OCI-LY3 (cell line): Measurements from ENCODE around the gene BMPR2.

Experiments
- H2AFZ ChIP-seq: fragments of 200-600, 300-600 bp; shearing (Covaris generic); 2 replicates; pipeline ENCODE4 v1.6.0; 2014; ENCODE audit warnings: antibody characterized with exemption, low read depth, low read length
- H3K27ac ChIP-seq: fragments of 200-600, 300-600 bp; sonication (generic); 2 replicates; pipeline ENCODE4 v1.5.1; 2014; ENCODE audit warnings: mild to moderate bottlenecking, low read length, moderate library complexity, mixed read lengths
- H3K27me3 ChIP-seq: fragments of 200-600, 300-600 bp; sonication (generic); 2 replicates; pipeline ENCODE4 v1.6.1; 2014; ENCODE audit warnings: low read depth, low read length, mixed read lengths
- H3K36me3 ChIP-seq: fragments of 200-600, 300-600 bp; sonication (generic); replicated peaks from 2 replicates; pipeline ENCODE3; 2014; ENCODE audit warnings: low read depth, low read length, mixed read lengths
- H3K4me1 ChIP-seq: fragments of 300-600, 200-600 bp; sonication (generic); 2 replicates; pipeline ENCODE4 v1.6.1; 2014; ENCODE audit warnings: low read length, mixed read lengths
- H3K4me2 ChIP-seq: fragments of 200-600, 300-600 bp; sonication (generic); 2 replicates; pipeline ENCODE4 v1.6.1; 2014; ENCODE audit warnings: low read length, mixed read lengths
- H3K4me3 ChIP-seq: fragments of 300-600, 200-600 bp; sonication (generic); 2 replicates; pipeline ENCODE4 v1.5.1; 2014; ENCODE audit warnings: antibody characterized with exemption, mild to moderate bottlenecking, low read length, moderate library complexity
- H3K79me2 ChIP-seq: fragments of 300-600, 200-600 bp; shearing (Covaris generic); 2 replicates; pipeline ENCODE4 v1.6.1; 2014; ENCODE audit warnings: mild to moderate bottlenecking, low read length, mixed read lengths
- H3K9ac ChIP-seq: fragments of 300-600, 200-600 bp; shearing (Covaris generic); 2 replicates; pipeline ENCODE4 v1.6.0; 2014; ENCODE audit warnings: mild to moderate bottlenecking, low read length, moderate library complexity
- H3K9me3 ChIP-seq: fragments of 200-600, 300-600 bp; shearing (Covaris generic); 2 replicates; pipeline ENCODE4 v1.6.1; 2014; ENCODE audit warnings: low read length, mixed read lengths; ENCODE audit not compliant: insufficient read depth
- H4K20me1 ChIP-seq: fragments of 200-600, 300-600 bp; sonication (generic); 2 replicates; pipeline ENCODE4 v1.6.1; 2016; ENCODE audit warnings: low read length, mixed read lengths; ENCODE audit not compliant: insufficient read depth
- CTCF ChIP-seq: fragments of 200-600, 300-600 bp; sonication (generic); IDR thresholded peaks from 2 replicates; pipeline ENCODE4 v1.5.1; 2014; ENCODE audit warnings: antibody characterized with exemption, low read length, low read depth
- EZH2phosphoT487 ChIP-seq: fragments of 200-600 bp; shearing (Covaris generic); IDR thresholded peaks from 2 replicates; pipeline ENCODE4 v1.6.1; 2018; ENCODE audit warnings: antibody characterized with exemption, mixed run types, low read depth

The BMPR2 gene

GRCh38 chr2:202449344-202449743 is 73.2 kb downstream of the BMPR2 start:
- H3K79me2 ChIP-seq: no peaks in the 10 kb centered on the region
- no peaks in the 10 kb centered on the region for H3K36me3 ChIP-seq
- no peak overlapping the region for H3K4me2 ChIP-seq
- no peaks in the 10 kb centered on the region for H4K20me1 ChIP-seq
- no peak for TF ChIP-seq EZH2phosphoT487
- TF ChIP-seq CTCF: no peak
- H3K9me3 ChIP-seq: no peaks in the 10 kb centered on the region
- no peak overlapping the region for H3K4me3 ChIP-seq
- H2AFZ ChIP-seq: no peak overlapping the region
- H3K27ac ChIP-seq: no peak overlapping the region
- H3K27me3 ChIP-seq: no peaks in the 10 kb centered on the region
- H3K9ac ChIP-seq: no peak overlapping the region
- H3K4me1 ChIP-seq: peaks cover 5% of the 10 kb centered on the region

GRCh38 chr2:202450785-202451184 is 74.7 kb downstream of the BMPR2 start:
- Histone ChIP-seq H3K9ac (no peak overlapping the region), H3K4me1 (peaks cover 5% of the 10 kb centered on the region), H3K79me2 (no peaks in the 10 kb centered on the region)

GRCh38 chr2:202452744-202453143 is 76.6 kb downstream of the BMPR2 start:
- Histone ChIP-seq H3K4me1 (peaks cover 5% of the 10 kb centered on the region), H3K9me3 (no peaks in the 10 kb centered on the region), H2AFZ (no peak overlapping the region)

More at GRCh38 chr2:202450785-202451184, 74.7 kb downstream of the BMPR2 start:
- H3K4me2 ChIP-seq: no peak overlapping the region
- H4K20me1 ChIP-seq: no peaks in the 10 kb centered on the region
- no peaks in the 10 kb centered on the region for H3K9me3 ChIP-seq
- TF ChIP-seq CTCF (no peak), EZH2phosphoT487 (no peak)
- no peak overlapping the region for H3K4me3 ChIP-seq
- no peaks in the 10 kb centered on the region for H3K36me3 ChIP-seq
- H3K27me3 ChIP-seq: no peaks in the 10 kb centered on the region
- no peak overlapping the region for H2AFZ ChIP-seq
- no peak overlapping the region for H3K27ac ChIP-seq

GRCh38 chr2:202454536-202454935 is 78.4 kb downstream of the BMPR2 start:
- H3K27me3 ChIP-seq: no peaks in the 10 kb centered on the region
- H3K4me3 ChIP-seq: no peak overlapping the region
- TF ChIP-seq EZH2phosphoT487 (no peak), CTCF (no peak)
- H3K36me3 ChIP-seq: no peaks in the 10 kb centered on the region
- no peak overlapping the region for H3K4me2 ChIP-seq
- H3K79me2 ChIP-seq: no peaks in the 10 kb centered on the region
- no peak overlapping the region for H3K27ac ChIP-seq
- H4K20me1 ChIP-seq: peaks cover 3% of the 10 kb centered on the region; the same call in 1 of the 2 replicates
- H3K4me1 ChIP-seq: peaks cover 5% of the 10 kb centered on the region
- no peak overlapping the region for H3K9ac ChIP-seq
- no peaks in the 10 kb centered on the region for H3K9me3 ChIP-seq
- no peak overlapping the region for H2AFZ ChIP-seq

More at GRCh38 chr2:202452744-202453143, 76.6 kb downstream of the BMPR2 start:
- H3K27ac ChIP-seq: no peak overlapping the region
- no peak for TF ChIP-seq EZH2phosphoT487
- no peak for TF ChIP-seq CTCF
- no peak overlapping the region for H3K4me2 ChIP-seq
- no peaks in the 10 kb centered on the region for H3K79me2 ChIP-seq
- no peaks in the 10 kb centered on the region for H3K36me3 ChIP-seq
- no peaks in the 10 kb centered on the region for H3K27me3 ChIP-seq
- no peak overlapping the region for H3K9ac ChIP-seq
- peaks cover 3% of the 10 kb centered on the region; the same call in 1 of the 2 replicates for H4K20me1 ChIP-seq
- no peak overlapping the region for H3K4me3 ChIP-seq
